Measurements from ENCODE around the gene ABCC1.

The ABCC1 gene

DNA sequence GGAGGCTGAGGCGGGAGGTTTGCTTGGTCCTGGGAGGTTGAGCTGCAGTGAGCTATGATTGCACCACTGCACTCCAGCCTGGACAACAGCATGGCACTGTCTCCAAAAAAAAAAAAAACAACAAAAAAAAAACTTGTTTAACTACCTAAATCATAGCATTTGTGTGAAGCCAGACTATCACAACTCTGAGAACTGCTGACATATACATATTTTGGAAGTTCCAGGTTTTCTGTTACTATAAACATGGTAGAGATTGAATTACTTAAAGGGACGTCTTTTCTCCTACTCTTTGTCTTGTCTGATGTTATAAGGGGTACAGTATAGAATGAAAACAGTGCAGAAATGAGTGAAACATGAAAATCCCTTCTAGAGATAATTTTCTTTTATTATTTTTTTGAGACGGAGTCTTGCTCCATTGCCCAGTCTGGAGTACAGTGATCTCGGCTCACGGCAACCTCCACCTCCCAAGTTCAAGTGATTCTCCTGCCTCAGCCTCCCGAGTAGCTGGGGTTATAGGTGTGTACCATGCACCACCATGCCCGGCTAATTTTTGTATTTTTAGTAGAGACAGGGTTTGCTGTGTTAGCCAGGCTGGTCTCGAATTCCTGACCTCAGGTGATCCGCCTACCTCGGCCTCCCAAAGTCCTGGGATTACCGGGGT lies 18.4 kb downstream of the ABCC1 start:
- H3K4me3 ChIP-seq (ENCODE audit: low read depth, low read length), result no peak overlapping the region
- no peak for DNase-seq (ENCODE audit: low read depth)
- TF ChIP-seq CTCF (IDR thresholded peaks at IDR 0.05; ENCODE audit: insufficient read depth, low read depth, low read length, missing control alignments), result no peak

DNA sequence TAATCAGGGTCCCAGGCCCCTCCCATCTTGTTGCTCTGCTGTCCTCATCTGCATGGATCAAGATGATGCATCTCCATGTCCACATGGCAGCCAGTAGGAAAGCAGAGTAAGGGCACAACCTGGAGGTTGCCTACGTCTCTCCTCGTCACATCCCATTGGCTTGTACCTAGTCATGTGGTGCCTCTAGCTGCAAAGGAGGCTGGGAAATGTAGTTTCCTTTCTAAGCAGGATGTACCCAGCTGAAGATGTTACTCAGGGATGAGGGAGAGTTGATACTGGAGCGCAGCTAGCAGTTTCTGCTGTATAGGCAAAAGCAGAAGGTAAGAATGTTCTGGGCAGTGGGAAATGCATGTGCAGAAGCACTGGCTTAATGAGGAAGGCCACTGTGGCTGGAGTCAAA lies 20.8 kb downstream of the ABCC1 start:
- TF ChIP-seq CTCF (IDR thresholded peaks at IDR 0.05; ENCODE audit: insufficient read depth, low read depth, low read length, missing control alignments), result no peak
- H3K4me3 ChIP-seq (ENCODE audit: low read depth, low read length), result no peak overlapping the region
- peak; percentile 27 for DNase-seq (ENCODE audit: low read depth)

- TF ChIP-seq CTCF (IDR thresholded peaks at IDR 0.05; ENCODE audit: insufficient read depth, low read depth, low read length, missing control alignments), result no peak
- no peak overlapping the region for H3K4me3 ChIP-seq (ENCODE audit: low read depth, low read length)
- DNase-seq (ENCODE audit: low read depth), result no peak
Observed at GRCh38 chr16:15970743-15971439, 21.5 kb downstream of the ABCC1 start.

DNA sequence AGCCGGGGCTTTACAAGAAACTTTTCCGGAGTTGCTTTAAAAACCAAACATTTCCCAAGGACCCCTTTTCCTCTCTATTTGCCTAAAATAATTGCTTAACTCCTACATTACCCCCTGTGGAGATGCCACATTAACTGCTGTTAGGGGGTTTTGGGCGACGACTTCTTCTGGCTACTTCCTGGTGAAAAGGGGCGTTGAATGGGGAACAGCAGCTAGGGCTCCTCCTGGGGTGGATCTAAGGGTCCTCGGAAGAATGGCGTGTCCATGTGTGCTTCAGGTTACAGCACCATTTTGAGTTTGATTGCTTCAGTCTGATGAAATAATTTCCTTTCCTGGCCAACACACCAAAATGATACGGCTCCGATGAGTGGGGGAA lies 22.0 kb downstream of the ABCC1 start:
- no peak for DNase-seq (ENCODE audit: low read depth)
- no peak overlapping the region for H3K4me3 ChIP-seq (ENCODE audit: low read depth, low read length)
- TF ChIP-seq CTCF (IDR thresholded peaks at IDR 0.05; ENCODE audit: insufficient read depth, low read depth, low read length, missing control alignments), result no peak

DNA sequence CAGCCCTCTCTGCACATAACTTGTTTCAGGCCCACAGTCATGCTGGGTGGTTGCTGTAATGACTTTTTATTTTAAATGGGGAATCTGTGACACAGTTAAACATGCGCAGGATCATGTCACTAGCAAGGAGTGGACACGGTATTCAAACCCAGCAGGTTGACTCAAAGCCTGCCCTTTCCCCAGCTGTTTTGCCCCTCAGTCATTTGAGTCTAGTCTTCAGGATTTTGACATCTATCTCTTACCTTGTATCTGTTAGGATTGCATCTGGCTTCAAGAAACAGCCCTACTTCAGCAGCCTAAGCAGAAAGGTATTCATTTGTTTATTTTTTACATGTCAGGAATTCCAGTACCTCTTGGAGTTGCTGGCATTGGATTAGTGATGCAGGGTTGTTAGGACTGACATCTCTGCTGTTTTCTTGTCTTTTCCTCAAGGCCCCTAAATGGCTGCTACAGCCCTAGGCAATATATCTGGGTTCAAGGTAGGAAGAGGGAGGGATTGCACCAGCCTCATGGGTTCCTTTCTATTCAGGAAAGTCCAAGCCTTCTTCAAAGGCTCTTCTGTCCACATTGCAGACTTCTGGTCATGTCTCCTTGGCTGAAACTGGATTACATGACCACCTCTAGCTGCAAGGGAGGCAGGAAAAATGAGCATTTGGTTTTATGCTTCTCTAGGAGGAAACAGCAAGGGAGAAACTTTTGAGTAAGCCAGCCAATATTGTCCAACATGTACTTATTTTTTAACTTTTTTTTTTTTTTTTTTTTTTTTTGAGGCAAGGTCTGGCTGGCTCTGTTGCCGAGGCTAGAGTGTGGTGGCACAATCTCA lies 22.8 kb downstream of the ABCC1 start:
- no peak for DNase-seq (ENCODE audit: low read depth)
- TF ChIP-seq CTCF (IDR thresholded peaks at IDR 0.05; ENCODE audit: insufficient read depth, low read depth, low read length, missing control alignments), result no peak
- no peak overlapping the region for H3K4me3 ChIP-seq (ENCODE audit: low read depth, low read length)

- no peak overlapping the region for H3K4me3 ChIP-seq (ENCODE audit: low read depth, low read length)
- no peak for TF ChIP-seq CTCF (IDR thresholded peaks at IDR 0.05; ENCODE audit: insufficient read depth, low read depth, low read length, missing control alignments)
- no peak for DNase-seq (ENCODE audit: low read depth)
Observed at GRCh38 chr16:15973421-15973820, 24.0 kb downstream of the ABCC1 start.
